ENCODE measurements around the gene FHL1. TPM values are rescaled to one million over a fixed set of nuclear protein-coding genes. Genes with fewer than 3 reads are reported as not detected.

FHL1 gene
- total RNA-seq, 4 donors from 2014 or later: 64.1 to 225 (median 86.5) TPM

DNA sequence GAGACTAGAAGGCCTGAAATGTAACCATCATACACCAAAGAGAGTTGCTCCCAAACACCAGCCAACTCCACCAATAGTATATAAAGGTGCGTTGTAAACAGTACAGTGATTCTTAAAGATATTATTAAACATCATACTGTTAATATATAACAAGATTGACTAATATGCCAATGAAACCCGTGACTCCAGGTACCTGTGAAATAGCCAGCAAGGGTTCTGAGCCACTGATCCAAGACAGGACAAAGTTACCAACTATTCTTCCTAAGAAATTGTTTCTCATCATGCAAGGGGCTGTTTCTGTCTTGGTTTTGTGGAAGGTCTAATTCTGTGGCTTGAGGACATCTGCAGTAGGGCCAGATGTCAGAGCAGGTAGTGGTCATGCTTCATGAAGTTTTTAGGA lies 47.2 kb downstream of the FHL1 start:
- Histone ChIP-seq H3K27ac (no peak overlapping the region), H3K4me1 (peaks cover 11% of the 10 kb centered on the region)
- WGBS: 75% methylated on average over 2 of the region's 2 CpGs

DNA sequence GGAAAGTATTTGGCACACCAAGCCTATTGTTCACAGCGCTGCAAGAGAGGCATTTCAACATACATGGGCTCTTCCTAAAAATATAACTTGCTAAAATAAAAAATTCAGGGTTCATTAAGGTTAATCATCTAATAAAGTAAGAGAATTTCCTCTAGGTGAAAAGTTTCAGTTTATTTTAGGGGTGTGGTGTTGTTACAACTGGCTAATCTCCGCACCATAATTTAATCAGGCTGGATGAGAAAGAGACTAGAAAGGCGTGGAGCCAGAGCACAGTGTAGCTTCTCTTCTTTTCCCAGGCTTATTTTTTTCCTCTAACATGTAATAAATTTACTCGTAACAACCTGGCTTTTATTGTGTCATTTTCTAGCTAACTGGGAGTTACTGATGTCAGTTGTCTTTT lies 47.9 kb downstream of the FHL1 start:
- TF ChIP-seq EP300 (IDR thresholded peaks at IDR 0.05) (no peak), POLR2A (IDR thresholded peaks at IDR 0.05) (no peak), POLR2AphosphoS5 (IDR thresholded peaks at IDR 0.05) (no peak)
- TF ChIP-seq, protein P1, sequence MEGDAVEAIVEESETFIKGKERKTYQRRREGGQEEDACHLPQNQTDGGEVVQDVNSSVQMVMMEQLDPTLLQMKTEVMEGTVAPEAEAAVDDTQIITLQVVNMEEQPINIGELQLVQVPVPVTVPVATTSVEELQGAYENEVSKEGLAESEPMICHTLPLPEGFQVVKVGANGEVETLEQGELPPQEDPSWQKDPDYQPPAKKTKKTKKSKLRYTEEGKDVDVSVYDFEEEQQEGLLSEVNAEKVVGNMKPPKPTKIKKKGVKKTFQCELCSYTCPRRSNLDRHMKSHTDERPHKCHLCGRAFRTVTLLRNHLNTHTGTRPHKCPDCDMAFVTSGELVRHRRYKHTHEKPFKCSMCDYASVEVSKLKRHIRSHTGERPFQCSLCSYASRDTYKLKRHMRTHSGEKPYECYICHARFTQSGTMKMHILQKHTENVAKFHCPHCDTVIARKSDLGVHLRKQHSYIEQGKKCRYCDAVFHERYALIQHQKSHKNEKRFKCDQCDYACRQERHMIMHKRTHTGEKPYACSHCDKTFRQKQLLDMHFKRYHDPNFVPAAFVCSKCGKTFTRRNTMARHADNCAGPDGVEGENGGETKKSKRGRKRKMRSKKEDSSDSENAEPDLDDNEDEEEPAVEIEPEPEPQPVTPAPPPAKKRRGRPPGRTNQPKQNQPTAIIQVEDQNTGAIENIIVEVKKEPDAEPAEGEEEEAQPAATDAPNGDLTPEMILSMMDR (IDR thresholded peaks at IDR 0.05): no peak
- WGBS: 43% methylated on average over 4 of the region's 4 CpGs
- Histone ChIP-seq H3K27ac (no peak overlapping the region), H3K9me3 (no peaks in the 10 kb centered on the region), H3K4me1 (peaks cover 11% of the 10 kb centered on the region), H3K27me3 (no peaks in the 10 kb centered on the region), H3K36me3 (no peaks in the 10 kb centered on the region), H3K4me3 (no peak overlapping the region)
- no peak for DNase-seq (ENCODE audit: low spot score in 2 of 2)

More for the DNA sequence above, 47.2 kb downstream of the FHL1 start:
- no peak overlapping the region for H3K4me3 ChIP-seq
- DNase-seq (ENCODE audit: low spot score in 2 of 2): no peak
- H3K27me3 ChIP-seq: no peaks in the 10 kb centered on the region
- no peak for TF ChIP-seq POLR2AphosphoS5 (IDR thresholded peaks at IDR 0.05)
- TF ChIP-seq, protein P1 (IDR thresholded peaks at IDR 0.05): no peak
- TF ChIP-seq EP300 (IDR thresholded peaks at IDR 0.05): no peak
- TF ChIP-seq POLR2A (IDR thresholded peaks at IDR 0.05): no peak
- H3K9me3 ChIP-seq: no peaks in the 10 kb centered on the region
- no peaks in the 10 kb centered on the region for H3K36me3 ChIP-seq

DNA sequence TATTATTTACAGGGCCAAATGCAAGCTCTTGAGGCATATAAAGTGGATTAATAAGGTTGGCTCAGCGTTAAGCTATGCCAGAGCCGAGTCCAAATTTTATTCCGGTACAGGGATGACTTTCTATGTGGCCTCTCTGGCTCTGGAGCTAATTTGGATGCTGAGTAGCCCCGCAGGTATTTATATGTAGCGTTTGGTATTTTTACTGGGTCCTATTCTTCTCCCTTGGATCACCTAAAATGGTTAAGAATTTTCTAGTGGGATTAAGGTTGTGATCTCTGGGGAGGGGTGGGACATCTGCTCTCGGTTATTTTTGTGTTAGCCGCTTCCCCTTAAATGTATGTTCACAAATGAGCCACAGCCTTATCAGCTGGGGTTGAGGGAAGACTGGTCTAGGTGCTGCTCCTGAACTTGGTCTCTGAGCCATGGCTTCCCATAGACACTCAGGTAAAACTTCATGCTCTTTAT lies 49.4 kb downstream of the FHL1 start:
- H3K4me1 ChIP-seq: peaks cover 11% of the 10 kb centered on the region
- no peak overlapping the region for H3K4me3 ChIP-seq
- H3K36me3 ChIP-seq: no peaks in the 10 kb centered on the region
- TF ChIP-seq EP300 (IDR thresholded peaks at IDR 0.05) (no peak), POLR2A (IDR thresholded peaks at IDR 0.05) (no peak), POLR2AphosphoS5 (IDR thresholded peaks at IDR 0.05) (no peak)
- TF ChIP-seq, protein P1 (IDR thresholded peaks at IDR 0.05): no peak
- H3K9me3 ChIP-seq: no peaks in the 10 kb centered on the region
- WGBS: 77% methylated on average over 7 of the region's 7 CpGs
- no peak overlapping the region for H3K27ac ChIP-seq
- H3K27me3 ChIP-seq: no peaks in the 10 kb centered on the region
- no peak for DNase-seq (ENCODE audit: low spot score in 2 of 2)

DNA sequence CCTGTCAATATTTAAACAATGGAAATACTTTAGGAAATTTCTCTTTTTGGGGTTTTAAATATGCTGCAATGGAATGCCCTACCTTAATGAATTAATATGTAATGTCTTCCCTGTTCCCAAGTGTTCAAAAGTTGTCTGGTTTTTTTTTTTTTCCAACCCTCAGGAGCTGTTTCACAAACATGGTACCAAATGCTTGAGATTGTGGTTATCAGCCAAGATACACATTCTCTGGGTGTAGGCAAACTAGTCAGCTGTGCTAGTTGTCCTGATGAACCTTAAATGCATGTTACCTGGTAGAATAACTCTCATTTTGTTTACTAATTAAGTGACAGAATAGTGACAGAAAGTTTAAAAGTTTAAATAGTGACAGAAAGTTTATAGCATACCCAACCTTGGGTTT lies 50.7 kb downstream of the FHL1 start:
- no peak for DNase-seq (ENCODE audit: low spot score in 2 of 2)
- Histone ChIP-seq H3K4me3 (no peak overlapping the region), H3K36me3 (no peaks in the 10 kb centered on the region), H3K9me3 (no peaks in the 10 kb centered on the region), H3K4me1 (peaks cover 11% of the 10 kb centered on the region), H3K27me3 (no peaks in the 10 kb centered on the region), H3K27ac (no peak overlapping the region)
- TF ChIP-seq EP300 (IDR thresholded peaks at IDR 0.05) (no peak), POLR2A (IDR thresholded peaks at IDR 0.05) (no peak), POLR2AphosphoS5 (IDR thresholded peaks at IDR 0.05) (no peak)
- TF ChIP-seq, protein P1 (IDR thresholded peaks at IDR 0.05): no peak

DNA sequence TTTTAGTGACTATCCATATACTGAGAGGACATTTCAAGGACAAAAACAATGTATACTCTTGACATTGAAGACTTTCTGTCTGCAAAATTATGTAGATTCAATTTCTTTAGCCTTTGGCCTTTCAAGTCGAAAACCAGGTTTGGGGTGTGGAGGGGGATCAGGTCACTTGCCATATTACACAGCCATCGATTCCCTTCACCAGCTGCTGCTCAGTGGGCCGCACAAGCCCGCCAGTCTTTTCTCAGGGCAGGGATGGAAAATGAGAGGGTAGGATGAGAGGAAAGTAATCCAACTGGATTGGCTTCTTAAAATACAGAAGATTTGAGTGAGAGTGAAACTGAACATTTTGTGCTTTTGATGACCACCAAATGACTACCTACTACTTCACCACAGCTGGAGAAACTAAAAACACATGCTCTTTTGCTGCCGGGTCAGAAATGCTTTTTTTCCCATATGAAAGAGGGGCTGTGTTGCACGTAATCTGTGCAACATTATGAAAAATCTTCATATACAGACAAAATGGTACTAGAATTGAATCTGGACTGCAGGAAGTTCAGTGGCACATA lies 51.4 kb downstream of the FHL1 start:
- no peak for DNase-seq (ENCODE audit: low spot score in 2 of 2)
- no peaks in the 10 kb centered on the region for H3K9me3 ChIP-seq
- no peak overlapping the region for H3K4me3 ChIP-seq
- no peaks in the 10 kb centered on the region for H3K36me3 ChIP-seq
- TF ChIP-seq, protein P1 (IDR thresholded peaks at IDR 0.05): no peak
- TF ChIP-seq POLR2AphosphoS5 (IDR thresholded peaks at IDR 0.05) (no peak), POLR2A (IDR thresholded peaks at IDR 0.05) (no peak)
- H3K27me3 ChIP-seq: no peaks in the 10 kb centered on the region
- H3K4me1 ChIP-seq: peaks cover 11% of the 10 kb centered on the region
- WGBS: 73% methylated on average over 6 of the region's 6 CpGs
- H3K27ac ChIP-seq: no peak overlapping the region

Data from suprapubic skin (tissue), 4 donors.